Measurements from ENCODE around the gene SCART1.
"Not testable (repeated sequence)": the region's sequence is repeated elsewhere in the genome, so short reads cannot be mapped to it uniquely, and the experiment has no call there.

SCART1 gene

DNA sequence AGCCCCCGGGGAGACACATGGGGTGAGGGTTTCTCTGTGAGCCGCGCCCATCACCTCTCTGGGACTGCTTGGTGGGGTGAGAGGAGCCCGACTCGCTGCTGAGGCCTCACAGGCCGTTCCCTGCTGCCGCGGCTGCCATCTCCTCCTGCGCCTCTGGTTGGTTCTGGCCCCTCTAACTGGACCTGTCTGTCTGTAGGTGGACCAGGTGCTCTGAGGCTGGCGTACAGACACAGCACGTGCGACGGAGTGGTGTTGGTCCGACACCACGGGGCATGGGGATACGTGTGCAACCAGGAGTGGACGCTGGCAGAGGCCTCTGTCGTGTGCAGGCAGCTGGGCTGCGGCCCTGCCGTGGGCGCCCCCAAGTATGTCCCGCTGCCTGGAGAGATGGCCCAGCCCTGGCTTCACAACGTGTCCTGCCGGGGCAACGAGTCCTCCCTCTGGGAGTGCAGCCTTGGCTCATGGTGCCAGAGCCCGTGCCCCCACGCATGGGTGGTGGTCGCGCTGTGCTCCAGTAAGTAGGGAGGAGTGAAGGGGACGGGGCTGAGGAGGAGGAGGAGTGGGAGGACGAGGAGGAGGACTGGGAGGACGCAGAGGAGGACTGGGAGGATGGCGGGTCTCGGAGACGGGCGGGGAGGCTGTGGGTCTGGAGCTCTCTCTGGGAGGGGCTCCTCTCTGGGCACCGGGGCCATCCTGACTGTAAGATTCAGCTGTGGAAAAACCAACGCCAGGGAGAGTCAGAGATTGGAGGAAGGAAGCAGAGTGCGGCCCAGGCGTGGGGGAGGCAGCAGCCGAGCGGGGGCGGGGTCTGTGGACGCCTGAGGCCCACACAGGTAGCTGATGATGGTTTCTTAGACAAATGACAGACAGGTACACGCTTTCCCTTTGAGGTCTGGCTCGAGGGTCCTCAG, 2.6 kb downstream of the SCART1 start:
- no peak for DNase-seq (ENCODE audit: low read depth)

DNA sequence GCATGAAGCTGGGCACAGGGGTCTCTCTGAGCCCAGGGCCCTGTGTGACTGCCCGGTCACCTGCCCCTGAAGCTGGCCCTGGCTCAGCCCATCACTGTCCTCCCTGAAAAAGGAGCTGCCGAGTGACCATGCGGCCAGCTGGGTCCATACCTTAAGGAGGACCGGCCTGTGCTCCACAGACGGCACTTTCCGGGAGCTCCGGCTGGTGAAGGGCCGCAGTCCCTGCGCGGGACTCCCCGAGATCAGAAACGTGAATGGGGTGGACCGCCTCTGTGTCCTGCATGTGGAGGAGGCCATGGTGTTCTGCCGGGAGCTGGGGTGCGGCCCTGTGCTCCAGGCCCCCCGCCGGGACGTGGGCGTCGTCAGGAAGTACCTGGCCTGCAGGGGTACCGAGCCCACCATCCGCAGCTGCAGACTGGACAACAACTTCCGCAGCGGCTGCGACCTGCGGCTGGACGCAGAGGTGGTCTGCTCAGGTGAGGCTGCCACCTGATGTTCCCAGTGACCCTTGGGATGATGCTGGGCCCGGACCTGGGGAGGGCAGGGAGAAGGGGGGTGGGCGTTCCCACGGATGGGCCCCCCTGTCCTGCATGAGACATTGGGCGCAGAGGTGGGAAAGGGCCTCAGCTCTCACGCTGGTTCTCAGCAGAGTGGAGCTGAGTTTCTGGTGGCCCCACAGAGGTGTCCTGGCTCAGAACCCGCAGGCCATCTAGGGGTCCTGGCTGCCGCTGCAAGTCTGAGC, 3.5 kb downstream of the SCART1 start:
- no peak for DNase-seq (ENCODE audit: low read depth)

DNA sequence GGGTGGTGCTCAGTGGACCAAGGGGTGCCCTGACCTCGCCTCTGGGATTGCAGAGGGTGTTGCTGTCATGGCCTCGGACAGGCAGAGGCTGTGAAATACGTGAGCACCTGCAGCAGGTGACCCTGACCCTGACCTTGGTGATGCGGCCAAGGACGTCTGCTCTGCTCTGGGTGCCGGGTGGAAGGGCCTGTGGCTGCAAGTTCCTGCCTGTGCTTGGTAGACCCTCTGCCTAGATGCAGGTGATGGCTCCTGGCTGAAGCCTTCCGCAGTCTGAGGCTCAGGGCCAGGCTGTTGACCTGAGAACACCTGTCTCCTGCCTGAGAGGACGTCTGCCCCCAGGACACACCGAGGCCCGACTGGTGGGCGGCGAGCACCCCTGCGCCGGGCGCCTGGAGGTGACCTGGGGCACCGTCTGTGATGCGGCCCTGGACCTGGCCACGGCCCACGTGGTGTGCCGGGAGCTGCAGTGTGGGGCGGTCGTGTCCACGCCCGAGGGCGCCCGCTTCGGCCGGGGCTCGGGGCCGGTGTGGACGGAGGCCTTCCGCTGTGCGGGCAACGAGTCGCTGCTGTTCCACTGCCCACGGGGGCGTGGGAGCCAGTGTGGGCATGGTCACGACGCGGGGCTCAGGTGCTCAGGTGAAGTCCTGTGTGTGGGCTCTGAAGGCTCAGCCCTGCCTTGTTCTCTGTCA, 4.4 kb downstream of the SCART1 start:
- no peak for DNase-seq (ENCODE audit: low read depth)

DNA sequence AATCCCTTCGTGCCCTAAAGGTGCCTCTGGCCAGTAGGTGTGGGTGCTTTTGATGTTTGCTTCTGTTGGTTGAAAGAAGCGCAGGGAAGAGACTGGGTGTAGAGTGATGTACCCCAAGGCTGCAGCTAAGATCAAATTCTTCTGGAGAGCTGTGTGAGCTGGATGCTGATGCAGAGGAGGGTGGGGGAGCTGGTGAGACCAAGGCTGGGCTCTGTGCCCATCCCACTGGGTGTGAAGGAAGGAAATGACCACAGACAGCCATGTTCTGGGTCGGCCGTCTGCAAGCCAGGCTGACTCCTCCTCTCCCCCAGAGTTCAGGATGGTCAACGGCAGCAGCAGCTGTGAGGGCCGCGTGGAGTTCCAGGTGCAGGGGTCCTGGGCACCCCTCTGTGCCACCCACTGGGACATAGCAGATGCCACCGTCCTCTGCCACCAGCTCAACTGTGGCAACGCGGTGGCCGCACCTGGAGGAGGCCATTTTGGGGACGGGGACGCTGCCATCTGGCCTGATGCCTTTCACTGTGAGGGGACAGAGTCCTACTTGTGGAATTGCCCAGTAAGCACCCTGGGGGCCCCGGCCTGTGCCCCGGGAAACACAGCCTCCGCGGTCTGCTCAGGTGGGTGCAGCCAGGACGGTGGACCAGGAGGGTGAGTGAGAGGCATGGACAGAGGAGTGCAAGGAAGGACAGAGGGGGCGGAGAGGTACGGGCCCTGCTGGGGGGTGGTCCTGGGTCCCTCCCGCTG, 5.1 kb downstream of the SCART1 start:
- DNase-seq (ENCODE audit: low read depth) = no peak

DNA sequence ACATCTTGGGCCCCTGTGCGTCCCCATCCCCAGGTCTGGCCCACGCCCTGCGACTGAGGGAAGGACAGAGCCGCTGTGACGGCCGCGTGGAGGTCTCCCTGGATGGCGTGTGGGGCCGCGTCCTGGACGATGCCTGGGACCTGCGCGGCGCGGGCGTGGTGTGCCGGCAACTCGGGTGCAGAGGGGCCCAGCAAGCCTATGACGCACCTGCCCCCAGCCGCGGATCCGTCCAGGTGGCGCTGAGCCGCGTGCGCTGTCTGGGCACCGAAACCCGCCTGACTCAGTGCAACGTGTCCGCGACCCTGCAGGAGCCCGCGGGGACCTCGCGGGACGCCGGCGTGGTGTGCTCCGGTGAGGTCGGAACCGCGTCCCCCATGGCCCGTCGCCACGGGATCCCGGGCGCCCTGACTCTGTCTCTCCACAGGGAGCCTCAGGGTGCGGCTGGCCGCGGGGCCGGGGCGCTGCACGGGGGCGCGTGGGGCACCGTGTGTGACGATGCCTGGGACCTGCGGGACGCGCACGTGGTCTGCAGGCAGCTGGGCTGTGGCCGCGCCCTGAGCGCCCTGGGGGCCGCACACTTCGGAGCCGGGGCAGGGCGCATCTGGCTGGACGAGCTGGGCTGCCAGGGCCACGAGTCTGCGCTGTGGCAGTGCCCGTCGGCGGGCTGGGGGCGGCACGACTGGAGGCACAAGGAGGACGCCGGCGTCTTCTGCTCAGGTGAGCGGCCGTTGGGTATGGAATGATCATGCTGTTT, 5.9 kb downstream of the SCART1 start:
- no peak for DNase-seq (ENCODE audit: low read depth)

DNA sequence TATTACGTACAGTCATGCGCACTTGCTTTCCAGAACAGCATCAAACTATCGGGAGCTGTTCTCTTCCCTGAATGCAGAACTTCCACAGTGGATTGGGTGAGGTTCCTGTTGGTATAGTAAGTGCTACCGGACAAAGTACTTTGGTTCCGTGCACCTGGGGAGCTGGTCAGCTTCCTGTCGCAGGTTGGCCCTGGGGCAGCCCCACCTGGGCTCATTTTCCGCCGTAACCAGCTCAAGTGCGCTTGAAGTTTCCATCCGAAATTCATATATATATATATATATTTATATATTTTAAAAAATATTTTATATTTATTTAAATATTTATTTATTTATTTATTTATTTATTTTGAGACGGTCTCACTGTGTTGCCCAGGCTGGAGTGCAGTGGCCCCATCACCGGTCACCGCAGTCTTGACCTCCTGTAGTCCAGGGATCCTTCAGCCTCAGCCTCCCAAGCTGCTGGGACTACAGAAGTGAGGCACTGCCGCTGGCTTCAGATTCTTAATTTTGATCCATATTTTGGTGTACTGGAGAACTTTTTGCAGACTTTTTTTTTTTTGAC, 6.5 kb downstream of the SCART1 start:
- no peak for DNase-seq (ENCODE audit: low read depth)

DNA sequence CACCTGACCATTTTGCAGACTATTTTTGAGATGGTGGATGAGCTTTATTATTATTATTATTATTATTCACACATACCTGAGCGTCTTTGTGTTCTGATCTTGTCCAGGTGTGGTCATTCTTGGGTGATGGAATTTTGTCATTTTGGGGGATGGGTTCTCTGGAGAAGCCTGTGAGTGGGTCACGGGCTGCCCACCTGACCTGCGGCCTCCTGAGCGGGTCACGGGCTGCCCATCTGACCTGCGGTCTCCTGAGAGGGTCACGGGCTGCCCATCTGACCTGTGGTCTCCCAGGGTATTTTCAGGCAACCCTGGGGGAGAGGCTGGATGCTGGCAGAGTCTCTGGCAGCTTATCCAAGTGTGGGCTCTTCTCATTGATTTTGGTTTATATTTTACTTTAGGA, 7.3 kb downstream of the SCART1 start:
- DNase-seq (ENCODE audit: low read depth) = no peak

DNA sequence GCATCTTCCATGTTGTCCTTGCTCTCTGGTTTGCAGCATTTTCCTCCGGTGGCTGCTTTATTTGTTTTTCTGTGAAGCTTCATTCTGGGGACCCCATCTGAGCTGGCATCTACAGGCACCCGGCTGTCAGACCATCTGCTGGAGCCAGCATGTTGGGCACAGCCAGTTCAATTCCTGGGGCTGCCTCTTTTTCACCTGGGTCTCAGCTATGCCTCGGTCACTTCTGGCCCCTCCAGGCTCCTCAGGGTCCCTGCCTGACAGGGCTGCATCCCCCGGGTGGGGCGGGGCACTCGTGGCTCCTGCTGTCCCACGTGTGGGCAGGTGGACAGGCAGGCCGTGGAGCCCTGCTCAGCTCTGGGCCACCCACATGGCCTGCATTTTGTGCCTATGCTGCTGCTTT, 8.1 kb downstream of the SCART1 start:
- no peak for DNase-seq (ENCODE audit: low read depth)

DNA sequence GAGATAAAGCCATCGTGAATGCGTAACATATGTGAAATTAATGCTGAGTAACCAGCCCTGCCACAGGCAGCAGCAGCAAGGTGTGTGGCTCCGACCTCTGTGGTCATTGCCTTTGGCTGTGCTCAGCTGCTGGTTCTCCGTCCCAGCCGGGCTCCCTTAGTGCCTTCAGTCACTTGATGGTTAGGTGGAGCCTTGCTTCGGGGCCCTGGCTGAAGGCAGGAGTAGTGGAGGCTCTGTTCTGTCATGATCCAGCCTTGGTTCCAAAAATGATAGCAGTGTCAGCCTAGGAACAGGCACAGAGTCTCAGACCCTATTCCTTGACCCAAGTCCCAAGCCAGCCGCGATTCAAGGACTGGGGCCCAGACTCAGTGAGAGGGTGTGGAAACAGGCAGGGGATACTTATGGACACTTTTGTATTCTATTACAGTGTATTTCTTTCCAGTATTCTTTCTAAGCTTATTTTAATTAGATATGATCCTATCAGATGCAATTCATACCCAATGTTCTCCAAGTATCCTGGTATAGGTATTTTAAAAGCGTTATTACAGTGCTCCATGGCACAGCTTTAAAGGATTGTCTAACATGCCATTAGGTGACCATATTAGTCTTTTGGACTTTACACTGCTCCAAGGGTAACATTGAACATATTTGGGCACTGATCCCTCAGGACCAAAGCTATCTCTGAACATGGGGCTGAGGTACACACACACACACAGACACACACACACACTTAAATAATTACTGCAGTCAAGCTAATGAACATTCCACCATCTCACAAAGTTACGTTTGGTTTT, 9.0 kb downstream of the SCART1 start:
- DNase-seq (ENCODE audit: low read depth) = no peak

DNA sequence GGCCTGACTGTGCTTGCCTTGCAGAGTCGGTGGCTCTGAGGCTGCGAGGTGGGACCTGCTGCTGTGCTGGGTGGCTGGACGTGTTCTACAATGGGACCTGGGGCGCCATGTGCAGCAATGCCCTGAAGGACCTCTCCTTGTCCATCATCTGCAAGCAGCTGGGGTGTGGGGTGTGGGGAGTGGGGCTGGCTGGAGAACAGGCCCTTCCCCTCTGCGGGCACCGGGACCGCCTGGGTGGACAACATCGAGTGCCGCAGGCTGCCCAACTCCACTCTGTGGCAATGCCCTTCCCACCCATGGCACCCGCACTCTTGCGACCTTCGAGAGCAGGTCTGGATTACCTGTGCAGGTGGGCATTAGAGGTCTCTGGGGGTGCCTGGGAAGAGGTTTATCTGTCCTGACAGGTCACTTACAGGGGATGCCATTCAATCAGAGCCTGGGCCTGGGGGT, 10.9 kb downstream of the SCART1 start:
- DNase-seq (ENCODE audit: low read depth) = no peak

DNA sequence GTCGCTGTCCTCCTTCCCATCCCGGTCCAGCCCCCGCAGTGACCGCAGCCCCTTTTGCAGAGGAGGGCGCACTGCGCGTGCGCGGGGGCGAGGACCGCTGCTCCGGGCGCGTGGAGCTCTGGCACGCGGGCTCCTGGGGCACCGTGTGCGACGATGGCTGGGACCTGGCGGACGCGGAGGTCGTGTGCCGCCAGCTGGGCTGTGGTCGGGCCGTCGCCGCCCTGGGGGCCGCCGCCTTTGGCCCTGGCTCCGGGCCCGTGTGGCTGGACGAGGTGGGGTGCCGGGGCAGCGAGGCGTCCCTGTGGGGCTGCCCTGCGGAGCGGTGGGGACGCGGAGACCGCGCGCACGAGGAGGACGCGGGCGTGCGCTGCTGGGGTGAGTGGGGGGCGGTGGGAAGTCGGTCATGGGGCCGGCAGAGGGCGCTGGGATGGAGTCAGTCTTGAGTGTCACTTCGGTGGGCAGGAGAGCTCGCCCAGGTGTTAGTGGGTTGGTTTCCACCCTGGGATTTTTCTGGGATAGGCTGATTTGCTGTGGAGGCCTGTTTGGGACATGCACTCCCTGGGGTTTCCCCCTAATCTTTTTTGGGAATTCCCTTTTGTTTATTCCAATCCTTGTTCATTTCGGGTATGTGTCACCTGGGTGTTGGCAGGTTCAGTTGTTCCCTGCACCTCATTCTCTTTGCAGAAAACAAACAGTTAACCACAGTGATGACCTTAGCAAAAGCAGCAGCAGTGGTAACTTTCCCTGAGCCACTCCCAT, 11.6 kb downstream of the SCART1 start:
- no peak for DNase-seq (ENCODE audit: low read depth)

DNA sequence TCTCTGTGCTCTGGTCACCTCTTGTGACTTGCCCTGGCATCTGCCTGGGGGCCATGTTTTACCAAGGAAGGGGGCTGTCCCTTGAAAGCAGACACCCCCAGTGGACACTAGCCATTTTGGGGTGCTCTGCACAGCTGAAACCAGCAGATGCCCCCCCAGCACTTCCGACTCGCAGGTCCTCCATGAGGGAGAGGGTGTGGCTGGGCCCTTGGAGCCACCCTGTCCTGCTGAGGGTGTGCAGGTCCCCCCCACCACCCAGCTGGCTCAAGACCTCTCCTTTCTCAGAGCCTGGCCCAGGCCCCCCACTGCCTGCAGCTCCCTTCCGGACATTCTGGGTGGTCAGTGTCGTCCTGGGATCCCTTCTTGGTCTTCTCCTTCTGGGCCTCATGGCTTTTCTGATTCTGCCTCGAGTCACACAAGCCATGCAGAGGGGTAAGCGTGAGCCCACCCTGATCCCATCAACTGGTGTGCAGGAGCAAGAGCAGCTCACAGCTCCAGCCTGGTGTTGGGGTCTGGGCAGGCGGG, 12.3 kb downstream of the SCART1 start:
- no peak for DNase-seq (ENCODE audit: low read depth)

DNA sequence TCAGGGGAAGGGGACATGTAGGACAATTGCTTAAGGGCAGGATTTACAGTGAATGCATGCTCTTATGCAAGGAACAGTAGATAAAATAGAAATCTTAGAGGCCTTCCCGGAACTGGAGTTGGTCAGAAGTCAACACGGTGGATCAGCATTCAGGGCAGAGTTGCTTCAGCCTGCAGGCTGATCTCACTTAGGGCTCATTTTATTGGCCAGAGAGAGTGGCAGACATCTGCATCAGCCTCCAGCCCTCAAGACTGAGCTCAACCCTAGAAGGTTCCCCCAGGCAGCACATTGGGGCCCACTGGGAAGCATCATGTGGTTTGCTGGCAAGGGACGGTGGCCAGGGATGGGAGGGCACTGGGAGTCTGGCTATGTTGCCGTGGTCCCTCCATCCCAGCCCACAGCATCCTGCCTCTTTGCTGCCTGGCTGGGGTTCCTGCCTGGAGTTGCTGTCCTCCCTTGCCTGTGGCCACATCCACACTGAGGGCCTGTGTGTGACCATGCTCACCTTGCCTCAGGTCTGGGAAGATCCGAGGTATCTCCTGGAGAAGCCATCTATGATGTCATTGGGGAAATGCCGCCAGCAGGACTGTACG, 13.0 kb downstream of the SCART1 start:
- no peak for DNase-seq (ENCODE audit: low read depth)

DNA sequence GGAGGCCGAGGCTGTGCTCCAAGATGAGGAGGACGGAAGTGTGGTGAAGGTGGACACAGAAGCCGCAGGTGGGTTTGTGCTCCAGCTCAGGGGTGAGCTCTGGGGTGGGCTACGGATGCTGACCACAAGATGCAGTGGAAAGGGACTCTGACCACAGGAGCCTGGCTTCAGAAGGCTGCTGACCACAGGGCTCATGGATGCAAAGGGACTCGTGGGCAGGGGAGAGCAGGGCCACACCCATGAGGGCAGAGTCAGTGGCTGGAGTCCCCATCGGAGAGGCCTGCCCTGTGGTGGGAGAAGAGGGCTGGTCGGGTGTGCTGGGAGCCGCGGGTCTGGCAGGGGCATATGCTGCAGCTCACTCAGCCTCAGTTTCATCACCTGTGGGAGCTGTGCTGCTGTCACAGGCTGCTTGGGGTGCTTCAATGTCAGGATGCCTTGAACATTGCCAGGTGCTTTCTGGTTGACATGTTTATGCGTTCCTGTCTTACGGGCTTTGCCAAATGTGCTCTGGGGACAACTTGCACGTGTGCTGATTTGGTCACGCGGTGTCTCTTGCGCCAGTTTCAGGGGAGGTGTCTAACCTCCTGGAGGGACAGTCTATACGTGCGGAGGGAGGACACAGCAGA, 13.7 kb downstream of the SCART1 start:
- no peak for DNase-seq (ENCODE audit: low read depth)

DNA sequence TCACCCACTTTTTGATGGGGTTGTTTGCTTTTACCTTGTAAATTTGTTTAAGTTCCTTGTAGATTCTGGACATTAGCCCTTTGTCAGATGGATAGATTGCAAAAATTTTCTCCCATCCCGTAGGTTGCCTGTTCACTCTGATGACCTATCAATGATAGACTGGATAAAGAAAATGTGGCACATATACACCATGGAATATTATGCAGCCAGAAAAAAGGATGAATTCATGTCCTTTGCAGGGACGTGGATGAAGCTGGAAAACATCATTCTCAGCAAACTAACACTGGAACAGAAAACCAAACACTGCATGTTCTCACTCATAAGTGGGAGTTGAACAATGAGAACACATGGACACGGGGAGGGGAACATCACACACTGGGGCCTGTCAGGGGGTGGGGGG, 15.5 kb downstream of the SCART1 start:
- not testable (repeated sequence) for DNase-seq (ENCODE audit: low read depth)

DNA sequence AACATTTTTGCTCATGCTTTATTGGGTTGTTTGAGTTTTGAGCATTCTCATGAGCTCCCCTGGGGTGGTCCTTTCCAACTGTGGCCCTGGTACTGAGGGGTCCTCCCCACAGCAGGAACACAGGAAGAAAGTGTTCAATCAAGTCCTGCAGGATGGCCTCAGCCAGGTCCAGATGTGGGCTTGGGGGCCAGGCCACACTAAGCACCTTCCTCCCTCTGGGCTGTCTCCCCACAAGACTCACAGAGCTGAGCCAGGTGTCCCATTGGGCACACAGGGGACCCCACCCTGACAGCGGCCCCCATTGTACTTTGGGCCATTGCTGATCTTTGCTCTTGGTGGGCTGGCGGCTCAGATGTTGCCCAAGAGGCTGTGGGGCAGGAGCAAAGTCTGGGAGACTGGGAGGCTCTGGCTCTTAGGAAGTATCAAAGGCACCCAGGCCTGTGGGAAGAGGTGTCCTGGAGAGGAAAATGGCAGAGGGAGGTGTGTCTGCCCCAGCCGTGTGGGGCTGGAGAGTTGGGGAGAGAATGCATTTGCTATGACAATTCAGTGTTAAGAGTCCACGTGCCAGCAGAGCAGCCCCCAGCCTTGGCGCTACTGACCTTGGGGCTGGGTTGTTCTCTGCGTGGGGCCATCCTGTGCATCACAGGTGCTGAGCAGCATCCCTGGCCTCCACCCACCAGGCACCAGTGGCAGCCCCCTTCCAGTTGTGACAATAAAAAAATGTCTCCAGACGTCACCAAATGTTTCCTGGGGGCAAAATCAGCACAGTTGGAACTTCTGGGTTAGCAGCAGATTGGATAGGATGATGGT, 17.8 kb downstream of the SCART1 start:
- no peak for DNase-seq (ENCODE audit: low read depth)

DNA sequence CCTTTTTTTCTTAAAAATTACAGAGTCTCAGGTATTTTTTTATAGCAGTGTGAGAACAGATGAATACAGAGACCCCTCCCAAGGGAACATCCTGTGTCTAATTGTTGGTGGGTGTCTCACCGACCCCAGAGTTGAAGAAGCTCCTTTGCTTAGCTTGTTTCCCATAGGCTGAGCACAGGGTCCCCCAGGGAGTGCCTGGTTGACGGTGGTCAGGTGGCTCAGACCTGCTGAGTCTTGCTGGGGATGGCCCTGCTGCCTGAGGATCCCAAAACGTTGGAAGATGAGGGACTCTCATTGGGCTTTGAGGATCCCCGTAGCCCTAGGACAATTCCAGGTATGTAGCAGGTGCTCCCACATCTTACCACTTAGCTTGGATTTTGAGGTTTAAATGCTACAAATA, 19.5 kb downstream of the SCART1 start:
- no peak for DNase-seq (ENCODE audit: low read depth)

All from stimulated activated CD8-positive, alpha-beta memory T cell treated with anti-CD3 and anti-CD28 coated beads, Interleukin-7, amount 100 ng/mL, for 24 hours (primary cell).